8988T (cell line): ENCODE measurements around the gene ANK3.
A peak's percentile ranks its signal among the peaks of the same experiment; 100 is the strongest.

Experiments used
- DNase-seq: peaks from one replicate; pipeline ENCODE4 v3.0.0; 2011

The ANK3 gene

GRCh38 chr10:60389413-60390025 is at the start of gene ANK3:
Gene ANK3, minus strand, starts transcription at chr10:60389875. Its CDS starts 337 bp downstream, at chr10:60389538.
- no peak for DNase-seq

DNA sequence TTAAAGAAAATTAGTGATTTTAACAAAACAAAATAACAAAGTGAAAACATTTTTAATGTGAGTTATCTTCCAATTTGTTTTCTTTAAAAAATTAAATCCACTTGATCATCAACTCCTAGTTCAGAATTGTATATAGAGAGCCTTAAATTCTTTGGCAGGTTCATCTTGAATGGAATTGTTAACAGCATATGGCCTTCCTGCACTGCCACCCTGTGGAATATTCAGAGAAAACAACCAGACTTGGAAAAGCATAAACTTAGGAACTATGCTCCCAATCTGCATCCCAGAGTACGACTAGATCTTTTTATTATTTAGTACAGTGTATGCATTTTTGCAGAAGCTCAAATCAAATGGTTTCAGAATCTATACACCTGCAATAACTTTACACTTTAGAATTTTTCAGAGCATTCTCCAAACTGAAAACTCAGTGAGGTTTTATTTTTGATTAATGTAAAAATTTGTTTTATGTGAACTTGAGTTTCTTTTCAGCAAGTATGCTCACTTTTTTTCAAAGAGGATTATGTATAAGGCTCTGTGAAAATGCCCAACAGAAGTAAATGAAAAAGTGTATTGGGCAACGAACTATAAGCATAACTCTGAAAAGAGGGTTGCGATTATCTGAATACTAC is 44.9 kb upstream of the ANK3 start:
- DNase-seq = no peak

DNA sequence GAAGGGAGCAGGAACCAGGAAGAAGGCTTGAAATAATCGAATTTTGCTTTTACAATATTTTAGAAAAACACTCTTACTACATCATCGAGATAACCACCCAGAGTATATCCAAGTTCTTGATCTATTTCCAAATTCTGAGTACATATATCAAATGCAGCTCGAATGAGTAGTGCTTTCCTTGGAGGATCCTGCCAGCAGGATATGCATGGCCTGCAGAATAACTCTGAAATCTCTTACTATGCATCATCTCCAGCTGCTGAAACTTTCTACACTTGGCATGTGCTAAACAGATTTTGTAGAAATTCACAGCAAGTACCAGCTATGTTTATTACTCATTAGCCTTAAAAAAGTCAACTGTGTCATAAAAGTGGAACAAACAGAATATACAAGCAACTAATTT is 44.0 kb upstream of the ANK3 start:
- no peak for DNase-seq

DNA sequence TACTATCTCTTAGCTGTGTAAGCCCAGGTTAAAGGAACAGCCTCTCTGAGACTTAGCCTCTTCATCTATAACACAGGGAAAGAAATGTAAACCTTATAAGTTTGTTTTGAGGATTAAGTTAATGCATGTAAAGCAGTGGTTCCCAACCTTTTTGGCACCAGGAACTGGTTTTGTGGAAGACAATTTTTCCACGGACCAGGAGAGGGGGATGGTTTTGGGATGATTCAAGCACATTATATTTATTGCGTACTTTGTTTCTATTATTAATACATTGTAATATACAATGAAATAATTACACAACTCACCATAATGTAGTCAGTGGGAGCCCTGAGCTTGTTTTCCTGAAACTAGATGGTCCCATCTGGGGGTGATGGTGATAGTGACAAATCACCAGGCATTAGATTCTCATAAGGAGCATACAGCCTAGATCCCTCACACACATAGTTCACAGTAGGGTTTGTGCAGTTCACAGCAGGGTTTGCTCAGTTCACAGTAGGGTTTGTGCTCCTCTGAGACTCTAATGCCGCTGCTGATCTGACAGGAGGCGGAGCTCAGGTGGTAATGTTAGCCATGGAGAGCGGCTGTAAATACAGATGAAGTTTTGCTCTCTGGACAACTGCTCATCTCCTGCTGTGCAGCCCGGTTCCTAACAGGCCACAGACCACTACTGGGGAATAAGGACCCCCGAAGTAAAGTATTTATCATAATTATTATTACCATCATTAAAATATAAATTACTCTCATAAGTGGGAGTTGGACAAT is 41.3 kb upstream of the ANK3 start:
- DNase-seq = no peak

DNA sequence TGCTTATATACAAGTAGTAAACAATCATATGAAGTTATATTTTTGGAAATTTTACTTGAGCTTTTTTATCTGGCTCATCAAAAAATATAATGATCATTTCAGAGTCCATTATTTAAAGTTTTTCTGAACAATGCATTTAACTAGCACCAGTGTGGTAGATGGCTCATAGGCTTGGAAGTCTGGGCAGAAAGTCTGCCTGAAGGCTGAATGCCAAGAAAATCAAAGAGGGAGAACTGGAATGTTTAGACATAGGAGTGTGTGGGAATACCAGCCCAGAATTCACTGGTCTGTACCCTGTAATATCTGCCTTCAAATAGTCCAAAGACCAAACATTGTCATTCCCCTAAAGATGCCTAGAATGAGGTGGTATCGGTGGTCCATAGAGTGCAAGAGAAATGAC is 40.3 kb upstream of the ANK3 start:
- no peak for DNase-seq

- DNase-seq = no peak
Observed at GRCh38 chr10:60429084-60429849, 39.6 kb upstream of the ANK3 start.

GRCh38 chr10:60428387-60428737 is 38.7 kb upstream of the ANK3 start:
- no peak for DNase-seq

- DNase-seq = no peak
Observed at GRCh38 chr10:60427709-60428386, 38.2 kb upstream of the ANK3 start.

DNA sequence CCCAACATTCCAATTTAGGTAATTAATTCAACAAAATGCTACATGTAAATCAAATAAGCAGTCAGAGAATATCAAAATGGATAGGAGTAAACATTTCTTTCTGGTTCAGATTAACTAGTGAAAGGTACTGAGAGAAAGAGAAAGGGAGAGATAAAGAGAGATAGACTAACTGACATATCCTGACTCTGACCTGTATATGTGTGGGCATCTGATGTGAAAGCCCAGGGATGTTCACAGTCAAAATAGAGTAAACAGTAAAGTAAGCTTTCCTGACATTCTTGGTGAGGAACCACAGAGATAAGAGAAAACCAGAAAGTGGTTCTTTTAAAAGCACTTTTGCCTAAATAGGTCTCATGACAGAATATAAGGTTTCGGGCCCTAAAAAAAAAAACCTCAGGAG is 37.5 kb upstream of the ANK3 start:
- no peak for DNase-seq

- DNase-seq = no peak
Observed at GRCh38 chr10:60426425-60426824, 36.8 kb upstream of the ANK3 start.

GRCh38 chr10:60425392-60426110 is 35.9 kb upstream of the ANK3 start:
- DNase-seq = no peak

GRCh38 chr10:60424971-60425370 is 35.3 kb upstream of the ANK3 start:
- DNase-seq = no peak

DNA sequence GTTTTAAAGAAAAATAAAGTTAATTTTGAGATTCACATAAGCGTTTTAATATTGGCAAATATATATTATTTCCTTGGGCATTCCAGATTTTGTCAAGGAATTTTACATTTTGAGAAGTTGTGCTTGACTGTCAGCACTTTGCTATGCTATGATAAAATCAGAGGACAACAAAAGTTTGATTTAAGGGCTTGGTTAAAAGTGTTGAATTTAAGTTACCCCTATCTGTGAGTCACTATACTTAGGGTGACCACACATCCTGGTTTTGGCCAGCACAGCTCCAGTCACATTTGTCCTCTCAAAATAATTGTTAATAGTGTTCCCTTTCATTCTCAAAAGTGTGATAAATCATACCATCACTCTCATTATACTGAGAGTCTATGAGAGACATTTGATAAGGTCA is 34.2 kb upstream of the ANK3 start:
- no peak for DNase-seq

DNA sequence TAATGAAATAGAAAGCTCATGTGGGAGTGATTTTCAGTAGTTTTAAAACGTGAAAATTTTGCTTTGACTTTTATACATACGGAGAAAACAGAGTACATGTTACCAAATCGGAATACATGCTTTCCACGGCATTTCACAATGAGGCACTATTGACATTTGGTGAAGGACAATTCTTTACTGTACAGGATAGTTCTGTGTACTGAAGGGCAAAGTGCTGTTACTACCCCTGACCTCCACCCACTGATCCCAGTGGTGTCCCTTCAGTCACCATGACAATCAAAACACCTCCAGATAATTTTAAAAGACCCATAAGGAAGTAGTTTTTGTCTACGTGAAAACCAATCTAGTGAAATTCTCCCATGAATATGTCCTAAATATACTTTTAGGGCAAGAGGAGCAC is 33.1 kb upstream of the ANK3 start:
- no peak for DNase-seq

DNA sequence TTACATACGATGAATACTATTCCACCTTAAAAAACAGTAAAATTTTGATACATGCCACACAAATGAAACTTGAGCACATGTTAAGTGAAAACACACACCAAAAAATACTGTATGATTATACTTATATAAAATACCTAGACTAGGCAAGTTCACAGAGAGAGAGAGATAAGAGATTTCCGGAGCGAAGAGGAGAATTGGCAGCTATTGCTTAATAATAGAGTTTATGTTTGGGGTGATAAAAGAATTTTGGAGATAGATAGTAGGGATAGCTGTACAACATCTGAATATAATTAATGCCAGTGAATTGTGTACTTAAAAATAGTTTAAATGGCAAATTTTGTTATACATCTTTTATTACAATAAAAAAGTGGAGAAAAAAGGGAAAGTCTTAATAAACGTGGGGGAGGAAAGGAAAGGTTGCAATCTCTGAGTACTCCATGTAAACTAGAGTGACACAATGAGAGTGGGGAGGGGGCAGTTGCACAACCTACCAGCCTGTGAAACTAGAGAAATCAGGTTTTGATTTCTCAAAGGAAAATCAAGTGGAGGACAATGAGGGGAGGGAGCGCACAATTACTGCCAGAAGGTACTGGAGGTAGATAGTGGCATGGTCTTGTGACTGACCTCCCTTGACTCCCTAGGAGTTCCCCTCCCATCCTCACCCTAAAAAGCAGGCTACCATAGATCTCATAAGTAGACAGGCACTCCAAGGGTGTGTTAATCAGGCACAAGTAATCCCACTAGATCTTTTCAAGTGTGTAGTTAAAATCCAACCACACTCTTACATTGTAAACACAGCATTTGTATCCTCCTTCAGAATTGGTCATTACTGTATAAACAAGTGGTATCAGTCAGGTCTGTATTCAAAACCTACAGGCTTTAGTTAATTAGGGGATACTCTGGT is 31.6 kb upstream of the ANK3 start:
- DNase-seq = no peak

- DNase-seq = no peak
Observed at GRCh38 chr10:60419249-60419648, 29.6 kb upstream of the ANK3 start.

- DNase-seq = no peak
Observed at GRCh38 chr10:60417901-60418300, 28.2 kb upstream of the ANK3 start.

DNA sequence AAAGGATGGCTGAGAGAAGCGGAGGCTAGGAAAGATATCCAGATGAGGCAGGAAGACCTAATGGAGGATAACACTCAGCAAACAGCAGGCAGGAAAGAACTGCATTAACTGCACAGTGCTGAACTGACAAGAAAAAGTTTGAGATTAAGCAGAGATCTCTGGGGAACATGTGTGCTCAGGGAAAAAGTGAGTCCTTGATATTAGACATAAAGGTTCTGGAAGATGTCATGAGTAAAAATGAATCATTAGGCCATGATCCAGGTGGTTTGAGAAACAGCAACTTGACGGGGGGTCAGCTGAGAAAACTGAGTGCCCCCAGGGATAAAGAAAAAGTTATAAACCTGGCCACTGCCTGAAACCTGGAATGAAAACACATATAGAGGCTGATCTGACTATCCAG is 27.3 kb upstream of the ANK3 start:
- no peak for DNase-seq

- peak; percentile 10 for DNase-seq
Observed at GRCh38 chr10:60414877-60415585, 25.4 kb upstream of the ANK3 start.

DNA sequence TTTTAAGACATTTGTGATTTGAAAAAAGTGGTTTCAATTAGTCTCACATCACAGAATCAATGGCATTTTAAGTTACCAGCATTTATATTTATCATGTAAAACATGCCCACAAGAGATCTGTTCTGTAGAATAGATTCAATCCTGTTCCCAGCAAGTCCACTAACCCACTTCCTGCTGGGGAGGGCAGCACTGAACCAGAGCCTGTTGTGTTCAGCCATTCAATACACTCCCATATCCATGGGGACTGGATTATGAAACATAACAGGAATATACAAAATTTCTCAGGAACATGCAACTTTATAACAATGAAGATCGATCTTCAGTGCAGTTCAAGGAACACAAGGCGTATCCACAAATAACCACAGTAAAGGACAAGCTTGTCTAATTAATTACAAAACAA is 24.4 kb upstream of the ANK3 start:
- DNase-seq = no peak
